KMS-11 (cell line): ENCODE data around the gene ENOX1.

Experiments
- H2AFZ ChIP-seq: fragments of 200-600 bp; sonication (generic); 2 replicates; pipeline ENCODE4 v1.6.1; 2016; ENCODE audit warnings: antibody characterized with exemption, mixed run types, low read depth
- H3K27ac ChIP-seq: fragments of 200-600 bp; sonication (generic); 2 replicates; pipeline ENCODE4 v1.6.1; 2016; ENCODE audit warnings: mild to moderate bottlenecking, mixed run types
- H3K27me3 ChIP-seq: fragments of 200-600 bp; sonication (generic); 2 replicates; pipeline ENCODE4 v1.6.1; 2017; ENCODE audit warnings: mild to moderate bottlenecking, low read depth, mixed run types, moderate library complexity; ENCODE audit not compliant: insufficient read depth
- H3K36me3 ChIP-seq: fragments of 200-600 bp; sonication (generic); 2 replicates; pipeline ENCODE4 v1.6.1; 2017; ENCODE audit warnings: mild to moderate bottlenecking, mixed run types; ENCODE audit not compliant: insufficient read depth
- H3K4me1 ChIP-seq: fragments of 200-600 bp; sonication (generic); 2 replicates; pipeline ENCODE4 v1.6.1; 2016; ENCODE audit warnings: mild to moderate bottlenecking, low read depth, mixed run types; ENCODE audit not compliant: poor library complexity, severe bottlenecking
- H3K4me2 ChIP-seq: fragments of 200-600 bp; sonication (generic); 2 replicates; pipeline ENCODE4 v1.7.0; 2016; ENCODE audit warnings: mild to moderate bottlenecking, mixed run types
- H3K4me3 ChIP-seq: fragments of 200-600 bp; sonication (generic); IDR thresholded peaks from 2 replicates; pipeline ENCODE4 v1.6.1; 2017; ENCODE audit warnings: low read depth, low read length, mixed read lengths; ENCODE audit not compliant: insufficient read depth
- H3K79me2 ChIP-seq: fragments of 200-600 bp; sonication (generic); 2 replicates; pipeline ENCODE4 v1.6.1; 2016; ENCODE audit warnings: low read depth, mixed run types; ENCODE audit not compliant: insufficient read depth
- H3K9ac ChIP-seq: fragments of 200-600 bp; sonication (generic); 2 replicates; pipeline ENCODE4 v1.6.1; 2016; ENCODE audit warnings: mild to moderate bottlenecking, mixed run types
- H4K20me1 ChIP-seq: fragments of 200-600 bp; sonication (generic); 2 replicates; pipeline ENCODE4 v1.6.1; 2016; ENCODE audit warnings: mild to moderate bottlenecking, mixed run types; ENCODE audit not compliant: insufficient read depth
- CTCF ChIP-seq: fragments of 200-600 bp; sonication (generic); conservative IDR thresholded peaks from 2 replicates; pipeline ENCODE4 v1.6.1; 2017; ENCODE audit warnings: low read depth, mild to moderate bottlenecking, antibody characterized with exemption, low read length, moderate library complexity, mixed read lengths

ENOX1 gene

DNA sequence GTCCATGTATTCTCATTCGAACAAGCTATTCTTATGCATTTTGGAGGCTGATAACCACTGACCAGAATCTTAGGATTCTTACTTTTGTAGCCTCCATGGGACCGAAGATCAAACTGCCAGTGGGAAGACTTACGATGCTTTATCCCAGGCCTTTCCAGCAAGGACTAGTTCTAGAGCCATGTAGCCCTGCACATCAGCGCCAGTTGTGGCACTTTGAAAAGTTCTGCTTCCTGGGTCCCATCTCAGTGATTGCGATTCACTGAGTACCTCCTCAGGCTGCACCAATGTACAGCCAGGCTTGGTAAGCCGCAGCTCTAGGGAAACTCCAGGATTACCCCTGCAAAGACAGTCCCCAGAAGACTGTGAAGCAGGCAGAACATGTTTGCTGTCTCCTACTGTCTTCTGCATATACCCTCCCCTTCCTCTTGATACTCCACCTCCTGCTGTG lies 18.9 kb upstream of the ENOX1 start:
- H3K27me3 ChIP-seq = no peaks in the 10 kb centered on the region
- H3K4me2 ChIP-seq = no peak overlapping the region
- TF ChIP-seq CTCF = no peak
- no peak overlapping the region for H2AFZ ChIP-seq
- no peak overlapping the region for H3K4me3 ChIP-seq
- no peak overlapping the region for H3K9ac ChIP-seq
- peaks cover 6% of the 10 kb centered on the region for H3K4me1 ChIP-seq
- H4K20me1 ChIP-seq = no peaks in the 10 kb centered on the region
- H3K36me3 ChIP-seq = no peaks in the 10 kb centered on the region
- no peak overlapping the region for H3K27ac ChIP-seq
- no peaks in the 10 kb centered on the region for H3K79me2 ChIP-seq

- Histone ChIP-seq H3K4me2 (no peak overlapping the region), H3K4me3 (no peak overlapping the region), H4K20me1 (no peaks in the 10 kb centered on the region), H3K9ac (no peak overlapping the region), H3K27ac (no peak overlapping the region), H3K79me2 (no peaks in the 10 kb centered on the region), H2AFZ (no peak overlapping the region), H3K36me3 (no peaks in the 10 kb centered on the region), H3K27me3 (no peaks in the 10 kb centered on the region), H3K4me1 (peaks cover 6% of the 10 kb centered on the region)
- no peak for TF ChIP-seq CTCF
These were observed 18.3 kb upstream of the ENOX1 start for GRCh38 chr13:43805071-43805468.

- H3K79me2 ChIP-seq = no peaks in the 10 kb centered on the region
- H4K20me1 ChIP-seq = no peaks in the 10 kb centered on the region
- no peak overlapping the region for H3K27ac ChIP-seq
- H3K4me1 ChIP-seq = peaks cover 6% of the 10 kb centered on the region
- H2AFZ ChIP-seq = no peak overlapping the region
- H3K36me3 ChIP-seq = no peaks in the 10 kb centered on the region
- H3K4me3 ChIP-seq = no peak overlapping the region
- H3K27me3 ChIP-seq = no peaks in the 10 kb centered on the region
- H3K9ac ChIP-seq = no peak overlapping the region
- TF ChIP-seq CTCF = peak; percentile 67
- H3K4me2 ChIP-seq = no peak overlapping the region
These were observed 17.8 kb upstream of the ENOX1 start for GRCh38 chr13:43804461-43805070.

DNA sequence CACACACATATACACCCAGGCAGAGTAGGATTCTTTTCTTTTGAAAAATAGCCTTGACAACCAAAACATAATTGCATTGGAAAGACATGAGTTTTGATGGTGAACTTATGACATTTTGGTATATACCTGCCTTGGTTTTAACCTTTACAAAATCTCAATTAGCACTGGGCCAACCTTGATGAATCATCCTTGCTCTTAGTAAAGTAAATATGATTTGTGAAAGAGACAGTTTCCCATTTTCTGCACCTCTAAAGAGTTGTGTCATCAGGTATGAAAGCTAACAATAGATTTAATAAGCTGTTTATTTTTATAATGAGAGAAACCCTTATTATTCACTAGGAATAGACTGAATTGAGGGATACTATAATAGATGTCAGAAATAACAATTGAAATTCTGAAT lies 15.7 kb upstream of the ENOX1 start:
- Histone ChIP-seq H3K4me1 (peaks cover 6% of the 10 kb centered on the region), H3K36me3 (no peaks in the 10 kb centered on the region), H3K79me2 (no peaks in the 10 kb centered on the region), H3K4me2 (no peak overlapping the region), H3K4me3 (no peak overlapping the region), H3K27me3 (no peaks in the 10 kb centered on the region), H4K20me1 (no peaks in the 10 kb centered on the region), H3K9ac (no peak overlapping the region), H2AFZ (no peak overlapping the region), H3K27ac (no peak overlapping the region)
- TF ChIP-seq CTCF = no peak
